HG03342 (cell line): ENCODE measurements around the gene PRDX2.
"Not testable (repeated sequence)": the region's sequence is repeated elsewhere in the genome, so short reads cannot be mapped to it uniquely, and the experiment has no call there.

Experiments
- ATAC-seq: cut with Tn5 transposase; IDR thresholded peaks from one replicate; pipeline ENCODE4 v1.9.1; 2021; ENCODE audit warnings: mild to moderate bottlenecking, moderate library complexity; ENCODE audit not compliant: unreplicated experiment

PRDX2 gene

DNA sequence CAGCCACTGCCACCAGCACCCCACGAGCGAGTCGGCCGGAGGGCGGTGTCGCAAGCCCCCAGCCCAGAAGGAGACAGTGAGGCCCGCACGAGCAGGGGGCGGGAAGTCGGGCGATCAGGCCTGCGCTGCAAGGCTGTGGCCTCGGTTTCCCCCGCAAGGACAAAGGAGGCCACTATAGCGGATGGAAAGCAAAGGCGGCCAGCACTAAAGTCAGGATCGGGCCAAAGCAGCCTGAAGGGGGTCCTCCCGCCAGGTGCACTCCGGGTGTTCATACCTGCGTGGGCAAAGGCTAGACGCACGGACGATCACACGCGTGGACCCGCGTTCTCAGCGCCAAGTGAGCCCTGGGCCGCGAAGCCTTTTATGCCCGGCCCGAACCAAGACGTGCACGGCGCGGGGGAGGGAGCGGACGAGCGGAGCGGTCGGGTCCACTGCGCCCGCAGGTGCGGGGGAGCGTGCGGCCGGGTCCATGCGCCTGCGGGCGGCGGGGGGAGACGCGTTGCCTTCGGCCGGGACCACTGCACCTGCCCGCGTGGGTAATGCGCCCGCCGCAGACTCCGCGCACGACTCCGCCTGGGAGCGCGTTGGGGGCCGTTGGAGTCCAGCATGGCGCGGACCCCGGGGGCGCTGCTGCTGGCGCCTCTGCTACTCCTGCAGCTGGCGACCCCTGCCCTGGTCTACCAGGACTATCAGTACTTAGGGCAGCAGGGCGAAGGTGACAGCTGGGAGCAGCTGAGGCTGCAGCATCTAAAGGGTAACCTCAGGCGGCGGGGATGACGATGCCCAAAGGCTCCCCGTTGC is at the start of gene PRDX2, which contains the start of gene THSD8:
Gene PRDX2 (minus strand): TSS at position 335 of the 801 bp plus-strand sequence. CDS start 539 bp downstream, outside the sequence.
Gene THSD8 (plus strand): TSS at position 604 of the 801 bp plus-strand sequence. CDS start 3 bp downstream, at position 607.
- ATAC-seq: no peak

DNA sequence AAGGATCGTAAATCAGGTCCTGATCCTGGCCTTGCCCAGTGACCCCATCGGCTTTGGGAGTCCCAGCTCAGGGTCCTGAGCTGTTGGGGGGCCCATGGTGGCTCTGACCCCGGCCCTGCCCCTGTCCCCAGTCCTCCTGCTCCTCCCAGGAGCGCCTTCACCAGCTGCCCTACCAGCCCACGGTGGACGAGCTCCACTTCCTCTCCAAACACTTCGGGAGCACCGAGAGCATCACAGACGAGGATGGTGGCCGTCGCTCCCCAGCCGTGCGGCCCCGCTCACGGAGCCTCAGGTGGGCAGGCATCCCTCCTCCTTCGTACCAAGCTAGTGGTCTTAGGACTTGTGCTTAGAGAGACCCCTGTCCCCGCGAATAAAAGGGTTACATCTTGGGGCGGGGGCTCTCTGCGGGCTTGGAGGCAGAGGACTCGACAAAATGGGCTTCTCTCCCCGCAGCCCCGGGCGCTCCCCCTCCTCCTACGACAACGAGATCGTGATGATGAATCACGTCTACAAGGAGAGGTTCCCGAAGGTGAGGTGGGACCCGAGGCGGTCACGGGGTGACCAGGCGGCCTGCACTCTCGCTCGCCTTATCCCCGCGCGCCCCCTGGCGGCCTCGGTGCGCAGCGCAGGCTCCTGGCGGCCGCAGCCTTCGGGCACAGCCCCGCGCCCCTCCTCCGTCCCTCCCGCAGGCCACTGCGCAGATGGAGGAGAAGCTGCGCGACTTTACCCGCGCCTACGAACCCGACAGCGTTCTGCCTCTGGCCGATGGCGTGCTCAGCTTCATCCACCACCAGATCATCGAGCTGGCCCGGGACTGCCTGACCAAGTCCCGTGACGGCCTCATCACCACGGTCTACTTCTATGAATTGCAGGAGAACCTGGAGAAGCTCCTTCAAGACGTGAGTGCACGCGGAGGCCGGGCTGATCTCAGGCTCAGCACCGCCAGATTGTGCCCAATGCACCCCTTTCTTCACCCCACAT is 45.8 kb upstream of the PRDX2 start:
- no peak for ATAC-seq

DNA sequence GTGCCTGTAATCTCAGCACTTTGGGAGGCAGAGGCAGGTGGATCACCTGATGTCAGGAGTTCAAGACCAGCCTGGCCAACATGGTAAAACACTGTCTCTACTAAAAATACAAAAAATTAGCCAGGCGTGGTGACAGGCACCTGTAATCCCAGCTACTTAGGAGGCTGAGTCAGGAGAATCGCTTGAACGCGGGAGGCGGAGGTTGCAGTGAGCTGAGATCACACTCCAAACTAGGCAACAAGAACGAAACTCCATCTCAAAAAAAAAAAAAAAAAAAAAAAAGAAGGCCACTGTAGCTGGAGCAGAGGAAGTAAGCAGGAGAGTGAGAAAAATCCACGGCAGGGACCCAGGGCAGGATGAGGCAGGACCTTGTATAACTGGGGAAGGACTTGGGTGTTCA is 45.0 kb upstream of the PRDX2 start:
- not testable (repeated sequence) for ATAC-seq

- ATAC-seq: no peak
Observed at GRCh38 chr19:12843999-12844732, 42.6 kb upstream of the PRDX2 start.

DNA sequence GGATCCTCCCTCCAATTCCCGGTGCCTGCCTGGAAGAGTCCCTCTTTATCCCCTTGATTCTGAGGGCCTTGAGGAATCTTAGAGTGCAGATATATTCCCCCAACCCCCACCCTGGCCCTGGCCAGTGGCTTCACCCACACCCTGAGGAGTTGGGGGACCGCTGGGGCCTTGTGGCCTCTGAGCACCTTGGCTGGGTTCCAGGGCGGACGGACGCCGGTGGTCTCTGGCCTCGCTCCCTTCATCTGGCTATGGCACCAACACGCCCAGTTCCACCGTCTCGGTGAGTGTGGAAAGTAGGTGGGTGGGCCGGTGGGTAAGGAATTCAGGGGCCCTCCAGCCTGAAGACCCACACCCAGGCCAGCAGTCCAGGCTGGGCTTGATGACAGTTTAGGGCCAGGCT is 41.7 kb upstream of the PRDX2 start:
- no peak for ATAC-seq

DNA sequence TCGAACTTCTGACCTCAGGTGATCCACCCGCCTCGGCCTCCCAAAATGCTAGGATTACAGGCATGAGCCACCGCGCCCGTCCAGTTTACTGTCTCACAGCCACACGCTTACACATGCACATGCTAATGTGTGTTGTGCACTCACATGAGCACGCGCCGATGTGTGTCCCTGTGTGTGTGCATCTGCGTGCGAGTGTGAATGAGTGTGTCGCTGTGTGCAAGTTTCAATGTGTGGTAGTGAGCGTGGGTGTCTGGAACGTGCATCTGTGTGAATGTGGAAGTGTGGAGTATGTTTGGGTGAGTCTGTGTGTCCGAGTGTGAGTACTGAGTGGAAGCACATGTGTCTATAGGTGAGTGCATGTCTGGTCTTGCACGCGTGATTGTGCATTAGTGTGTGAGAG is 40.9 kb upstream of the PRDX2 start:
- no peak for ATAC-seq

DNA sequence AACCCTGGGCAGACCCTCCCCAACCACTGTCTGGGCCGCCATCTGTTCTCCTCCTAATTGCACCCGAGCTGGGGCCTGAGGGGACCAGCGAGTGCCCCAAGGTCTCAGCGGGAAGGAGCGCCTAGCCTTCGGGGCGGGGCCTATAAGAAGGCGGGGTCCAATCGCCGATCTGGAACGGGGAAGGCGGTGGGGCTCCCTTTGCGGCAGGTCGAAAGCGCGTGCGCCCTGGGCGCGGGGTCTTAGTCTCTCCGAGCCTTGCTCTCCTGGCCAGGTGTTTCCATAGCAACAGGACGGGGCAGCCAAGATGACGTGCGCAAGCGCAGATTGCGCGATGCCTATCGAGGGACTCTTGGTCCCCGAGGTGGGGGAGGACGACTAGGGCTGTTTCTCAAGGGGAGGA is 39.5 kb upstream of the PRDX2 start:
- ATAC-seq: no peak

DNA sequence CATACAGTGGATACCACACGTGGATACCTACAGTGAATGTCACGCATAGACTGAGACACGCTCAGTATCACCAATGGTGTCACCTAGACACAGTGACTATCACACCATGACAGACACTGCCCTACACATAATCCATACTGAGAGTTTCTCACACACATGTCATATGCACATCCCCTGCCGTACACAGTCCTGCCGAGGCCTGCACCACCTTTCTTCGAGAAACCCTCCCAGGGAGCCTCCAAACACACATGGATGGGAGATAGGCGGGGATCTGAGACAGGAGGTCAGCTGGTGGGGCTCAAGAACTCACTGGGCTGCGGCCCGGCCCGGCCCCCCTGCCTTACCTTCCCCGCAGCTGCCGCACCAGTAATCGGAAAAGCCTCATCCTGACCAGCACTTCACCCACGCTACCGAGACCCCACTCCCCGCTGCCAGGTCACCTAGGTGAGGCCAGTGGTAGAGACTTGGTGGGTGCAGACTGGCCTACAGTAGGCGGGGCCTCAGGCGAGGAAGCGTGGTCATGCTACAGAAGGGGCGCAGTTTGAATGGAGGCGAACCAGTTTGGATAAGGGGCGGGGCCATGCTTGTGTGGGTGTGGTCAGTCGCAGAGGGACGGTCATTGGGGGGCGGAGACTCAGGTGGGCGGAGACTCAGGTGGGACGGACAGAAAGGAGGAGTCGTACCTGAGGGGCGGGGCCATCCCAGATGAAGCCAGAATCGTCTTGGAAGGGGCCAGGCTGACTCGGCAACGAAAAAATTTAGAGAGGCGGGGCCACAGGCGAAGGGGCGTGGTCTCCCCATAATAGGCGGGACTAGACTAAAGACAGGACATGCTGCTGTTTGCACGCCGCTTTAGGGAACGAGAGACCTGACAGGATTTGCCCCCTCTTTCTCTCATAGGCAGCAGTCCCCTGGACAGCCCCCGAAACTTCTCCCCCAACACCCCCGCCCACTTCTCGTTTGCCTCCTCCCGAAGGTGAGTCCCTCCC is 38.8 kb upstream of the PRDX2 start:
- ATAC-seq: no peak

GRCh38 chr19:12838886-12839756 is 37.5 kb upstream of the PRDX2 start:
- no peak for ATAC-seq

GRCh38 chr19:12838182-12838885 is 36.7 kb upstream of the PRDX2 start, which contains the start of gene MAST1:
MAST1 (plus strand) TSS chr19:12838515; CDS start chr19:12838573, 58 bp downstream.
- no peak for ATAC-seq

GRCh38 chr19:12837225-12837624 is 35.6 kb upstream of the PRDX2 start:
- ATAC-seq: no peak

GRCh38 chr19:12836529-12836863 is 34.9 kb upstream of the PRDX2 start:
- ATAC-seq: no peak

DNA sequence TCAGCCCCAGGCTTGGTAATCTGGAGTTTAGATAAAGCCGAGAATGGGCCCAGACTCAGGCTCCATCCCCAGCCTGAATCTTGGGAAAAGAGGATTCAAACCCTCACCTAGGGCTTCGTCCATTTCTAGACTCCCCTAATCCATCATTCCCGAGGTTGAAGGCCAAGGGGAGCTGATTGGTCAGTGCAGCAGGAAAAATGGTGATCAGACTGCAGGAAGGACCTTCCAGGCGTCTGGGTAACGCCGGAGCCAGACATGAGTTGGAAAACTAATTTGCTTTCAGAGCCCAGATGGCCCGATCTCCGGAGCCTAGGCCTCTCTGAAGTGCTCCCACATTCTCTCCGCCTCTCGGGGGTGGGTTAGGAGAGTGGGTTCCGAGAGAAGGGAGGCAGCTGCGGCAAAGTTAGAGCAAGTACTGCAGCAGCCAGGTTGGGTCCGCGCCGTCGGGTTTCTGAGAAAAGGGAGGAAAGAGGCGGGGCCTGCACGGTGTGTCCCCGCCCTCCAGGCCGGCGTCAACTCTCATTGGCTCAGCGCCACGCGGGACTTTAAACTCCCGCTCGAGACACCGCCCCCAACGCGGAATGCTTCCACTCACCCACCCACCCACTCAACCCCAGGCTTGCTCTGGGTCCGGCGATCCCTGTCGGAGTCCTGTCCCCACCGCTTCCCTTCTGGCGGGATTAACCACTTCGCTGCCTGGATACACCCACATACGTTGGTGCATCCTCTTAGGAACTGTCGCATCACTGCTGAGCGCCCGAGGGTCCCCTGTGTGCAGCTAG is 33.6 kb upstream of the PRDX2 start:
- ATAC-seq: no peak

DNA sequence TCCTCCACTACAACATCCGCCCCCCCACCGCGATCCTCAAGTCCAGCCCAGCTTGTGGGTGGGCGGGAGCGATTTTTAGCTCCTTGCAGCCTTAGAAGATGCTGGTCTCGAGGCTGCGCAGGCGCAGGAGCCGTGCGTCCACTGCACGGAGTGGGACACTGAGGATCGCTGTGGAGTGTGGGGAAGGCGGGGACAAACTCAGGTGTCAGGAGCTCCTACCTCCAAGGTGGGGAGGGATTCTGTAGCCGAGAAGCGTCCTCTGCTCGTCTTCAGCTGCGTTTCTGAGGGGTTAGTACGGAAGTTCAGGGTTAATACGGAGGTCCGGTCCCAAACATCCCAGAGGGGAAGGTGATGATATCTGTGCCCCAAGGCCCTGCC is 33.0 kb upstream of the PRDX2 start, which contains the start of gene RTBDN:
Gene RTBDN (minus strand): TSS at position 14 of the 378 bp plus-strand sequence. CDS start 4,600 bp downstream, outside the sequence.
- ATAC-seq: no peak

DNA sequence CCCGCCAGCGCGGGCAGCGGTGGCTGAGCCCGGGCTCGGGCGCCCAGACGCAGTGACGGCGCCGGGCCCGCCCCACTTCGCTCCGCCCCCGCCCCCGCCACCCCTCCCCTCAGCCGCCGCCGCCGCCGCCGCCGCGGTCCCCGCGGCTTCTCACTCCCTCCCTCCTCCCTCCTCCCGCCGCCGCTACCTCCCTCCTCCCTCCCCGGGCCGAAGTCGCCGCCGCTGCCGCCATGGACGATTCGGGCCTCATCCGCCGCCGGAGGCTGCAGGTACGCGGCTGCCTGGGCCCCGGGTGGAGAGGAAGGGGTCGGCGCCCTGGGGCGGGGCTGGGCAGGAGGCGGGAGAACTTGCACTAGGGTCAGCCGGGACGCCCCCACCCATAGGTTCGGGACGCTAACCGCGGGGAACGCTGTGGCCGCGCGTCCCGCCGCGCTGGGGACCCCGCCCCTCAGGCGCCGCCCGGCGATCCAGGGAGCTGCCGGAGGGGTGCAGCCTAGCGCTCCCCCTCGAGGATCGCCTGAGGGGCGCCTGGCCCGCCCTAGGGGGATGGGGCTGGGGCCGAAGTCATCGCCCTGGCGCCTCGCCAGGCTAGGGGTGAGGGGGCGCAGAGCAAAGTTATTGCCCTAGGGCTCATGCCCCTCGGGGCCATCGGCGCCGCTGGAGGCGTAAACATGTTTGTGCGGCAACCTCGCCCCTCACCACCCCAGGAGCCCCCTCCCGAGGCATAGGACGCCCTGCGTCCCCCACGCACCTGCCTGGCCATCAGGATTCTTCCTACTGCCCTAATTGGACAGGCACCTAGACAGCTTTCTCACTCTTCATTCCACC is 32.4 kb upstream of the PRDX2 start:
- ATAC-seq: no peak

- ATAC-seq: no peak
Observed at GRCh38 chr19:12833418-12833737, 31.8 kb upstream of the PRDX2 start.

GRCh38 chr19:12828494-12828893 is 26.9 kb upstream of the PRDX2 start:
- no peak for ATAC-seq
